ENCODE data around the gene BAG1. TPM values are rescaled to one million over a fixed set of nuclear protein-coding genes. Genes with fewer than 3 reads are reported as not detected.

Gene BAG1
- total RNA-seq, 4 donors from 2014 or later, result 63.6 to 140 (median 70.8) TPM

GRCh38 chr9:33289936-33290246 is 25.4 kb upstream of the BAG1 start:
- Histone ChIP-seq H3K27ac (peak overlapping the region; percentile 100), H3K9me3 (no peaks in the 10 kb centered on the region), H3K4me1 (peaks cover 63% of the 10 kb centered on the region), H3K4me3 (peak overlapping the region; percentile 79), H3K27me3 (no peaks in the 10 kb centered on the region), H3K36me3 (peaks cover 26% of the 10 kb centered on the region)
- under 1% methylated on average over 14 of the region's 14 CpGs for WGBS
- DNase-seq (ENCODE audit: low spot score in 2 of 2), result no peak
- TF ChIP-seq POLR2AphosphoS5 (IDR thresholded peaks at IDR 0.05) (no peak), EP300 (IDR thresholded peaks at IDR 0.05) (no peak), POLR2A (IDR thresholded peaks at IDR 0.05) (no peak)
- TF ChIP-seq, protein P1, sequence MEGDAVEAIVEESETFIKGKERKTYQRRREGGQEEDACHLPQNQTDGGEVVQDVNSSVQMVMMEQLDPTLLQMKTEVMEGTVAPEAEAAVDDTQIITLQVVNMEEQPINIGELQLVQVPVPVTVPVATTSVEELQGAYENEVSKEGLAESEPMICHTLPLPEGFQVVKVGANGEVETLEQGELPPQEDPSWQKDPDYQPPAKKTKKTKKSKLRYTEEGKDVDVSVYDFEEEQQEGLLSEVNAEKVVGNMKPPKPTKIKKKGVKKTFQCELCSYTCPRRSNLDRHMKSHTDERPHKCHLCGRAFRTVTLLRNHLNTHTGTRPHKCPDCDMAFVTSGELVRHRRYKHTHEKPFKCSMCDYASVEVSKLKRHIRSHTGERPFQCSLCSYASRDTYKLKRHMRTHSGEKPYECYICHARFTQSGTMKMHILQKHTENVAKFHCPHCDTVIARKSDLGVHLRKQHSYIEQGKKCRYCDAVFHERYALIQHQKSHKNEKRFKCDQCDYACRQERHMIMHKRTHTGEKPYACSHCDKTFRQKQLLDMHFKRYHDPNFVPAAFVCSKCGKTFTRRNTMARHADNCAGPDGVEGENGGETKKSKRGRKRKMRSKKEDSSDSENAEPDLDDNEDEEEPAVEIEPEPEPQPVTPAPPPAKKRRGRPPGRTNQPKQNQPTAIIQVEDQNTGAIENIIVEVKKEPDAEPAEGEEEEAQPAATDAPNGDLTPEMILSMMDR (IDR thresholded peaks at IDR 0.05), result no peak

- DNase-seq (ENCODE audit: low spot score in 2 of 2), result peak in 1 of 2 donors; percentile 72
- WGBS, result 4% methylated on average over 10 of the region's 12 CpGs
- Histone ChIP-seq H3K27ac (peak overlapping the region; percentile 100), H3K36me3 (peaks cover 24% of the 10 kb centered on the region), H3K27me3 (no peaks in the 10 kb centered on the region), H3K9me3 (no peaks in the 10 kb centered on the region), H3K4me1 (peaks cover 62% of the 10 kb centered on the region), H3K4me3 (peak overlapping the region; percentile 79)
- TF ChIP-seq EP300 (IDR thresholded peaks at IDR 0.05) (no peak), POLR2AphosphoS5 (IDR thresholded peaks at IDR 0.05) (no peak), POLR2A (IDR thresholded peaks at IDR 0.05) (no peak)
- TF ChIP-seq, protein P1 (IDR thresholded peaks at IDR 0.05), result no peak
Observed at GRCh38 chr9:33289496-33289895, 25.0 kb upstream of the BAG1 start.

DNA sequence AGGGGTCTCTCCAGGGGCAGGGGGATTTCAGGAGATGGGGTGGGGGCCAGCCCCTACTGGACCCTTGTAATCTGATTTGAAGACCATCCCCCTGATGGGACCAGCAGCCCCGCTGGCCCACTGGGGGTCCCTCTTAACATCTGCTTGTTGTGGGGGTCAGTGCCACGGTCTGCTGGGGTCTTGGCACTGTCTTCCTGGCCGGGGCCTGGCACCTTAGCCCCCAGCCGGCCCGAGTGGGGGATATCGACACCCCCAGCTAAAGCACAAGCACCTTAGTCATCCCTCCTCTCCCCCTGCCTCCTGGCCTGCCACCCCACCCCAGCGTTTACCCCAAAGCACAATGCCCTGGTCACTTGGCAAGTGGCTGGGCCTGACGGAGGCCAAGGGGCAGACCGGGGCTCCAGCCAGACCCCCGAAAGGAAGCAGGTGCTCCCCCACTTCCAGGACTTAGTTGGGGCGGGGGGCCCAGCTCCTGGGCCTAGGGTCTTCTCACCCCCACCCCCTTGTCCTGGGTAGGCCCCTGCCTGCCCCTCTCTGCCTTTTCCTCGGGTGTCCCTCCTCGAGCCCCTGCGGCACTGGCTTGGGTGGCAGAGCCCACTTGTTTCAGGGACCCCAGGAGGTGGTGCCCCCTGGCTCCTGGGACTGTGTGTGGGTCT is 24.4 kb upstream of the BAG1 start:
- Histone ChIP-seq H3K27me3 (no peaks in the 10 kb centered on the region), H3K4me1 (peaks cover 56% of the 10 kb centered on the region), H3K27ac (peak overlapping the region; percentile 100), H3K4me3 (peak overlapping the region; percentile 79), H3K36me3 (peaks cover 19% of the 10 kb centered on the region), H3K9me3 (no peaks in the 10 kb centered on the region)
- TF ChIP-seq POLR2AphosphoS5 (IDR thresholded peaks at IDR 0.05) (no peak), POLR2A (IDR thresholded peaks at IDR 0.05) (no peak), EP300 (IDR thresholded peaks at IDR 0.05) (no peak)
- TF ChIP-seq, protein P1 (IDR thresholded peaks at IDR 0.05), result no peak
- 80% methylated on average over 6 of the region's 14 CpGs for WGBS
- DNase-seq (ENCODE audit: low spot score in 2 of 2), result peak in 1 of 2 donors; percentile 78

DNA sequence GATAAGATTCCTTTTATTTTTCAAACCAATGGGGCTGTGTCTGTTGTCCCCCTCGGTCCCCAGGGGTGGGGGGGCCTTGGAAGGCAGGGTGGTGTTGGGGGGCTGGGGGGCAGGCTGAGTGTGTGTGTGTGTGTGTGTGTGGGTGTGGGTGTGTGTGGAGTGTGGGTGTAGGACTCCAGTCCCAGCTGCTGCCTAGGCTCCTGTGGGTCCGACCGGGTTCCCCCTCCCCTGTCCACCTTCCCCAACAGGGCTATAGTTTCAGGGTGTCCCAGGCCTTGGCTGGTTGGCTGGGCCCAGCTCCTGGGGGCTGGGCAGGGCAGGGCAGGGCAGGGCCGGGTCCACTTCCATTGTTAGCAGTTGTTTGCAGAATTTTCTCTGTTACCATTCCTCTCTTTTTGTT is 23.7 kb upstream of the BAG1 start:
- H3K4me3 ChIP-seq, result no peak overlapping the region
- H3K27me3 ChIP-seq, result no peaks in the 10 kb centered on the region
- DNase-seq (ENCODE audit: low spot score in 2 of 2), result peak in 1 of 2 donors; percentile 66
- H3K27ac ChIP-seq, result no peak overlapping the region
- 76% methylated on average over 4 of the region's 4 CpGs for WGBS
- H3K4me1 ChIP-seq, result peaks cover 49% of the 10 kb centered on the region
- peaks cover 18% of the 10 kb centered on the region for H3K36me3 ChIP-seq
- no peaks in the 10 kb centered on the region for H3K9me3 ChIP-seq
- TF ChIP-seq POLR2AphosphoS5 (IDR thresholded peaks at IDR 0.05) (no peak), EP300 (IDR thresholded peaks at IDR 0.05) (no peak), POLR2A (IDR thresholded peaks at IDR 0.05) (no peak)
- TF ChIP-seq, protein P1 (IDR thresholded peaks at IDR 0.05), result no peak

- Histone ChIP-seq H3K9me3 (no peaks in the 10 kb centered on the region), H3K36me3 (peaks cover 21% of the 10 kb centered on the region), H3K27me3 (no peaks in the 10 kb centered on the region), H3K27ac (peak overlapping the region; percentile 41), H3K4me3 (no peak overlapping the region), H3K4me1 (peaks cover 37% of the 10 kb centered on the region)
- WGBS, result 43% methylated on average over 4 of the region's 4 CpGs
- DNase-seq (ENCODE audit: low spot score in 2 of 2), result no peak
- TF ChIP-seq, protein P1 (IDR thresholded peaks at IDR 0.05), result peak; percentile 29 to 70
- TF ChIP-seq POLR2A (IDR thresholded peaks at IDR 0.05), result no peak
- TF ChIP-seq POLR2AphosphoS5 (IDR thresholded peaks at IDR 0.05), result no peak
- no peak for TF ChIP-seq EP300 (IDR thresholded peaks at IDR 0.05)
Observed at GRCh38 chr9:33287087-33287490, 22.6 kb upstream of the BAG1 start.
